ENCODE measurements around the gene USP32.

USP32 gene

GRCh38 chr17:60410001-60410400 is 18.1 kb upstream of the USP32 start:
- H3K9ac ChIP-seq (ENCODE audit: low read depth, low read length, poor library complexity, severe bottlenecking), result no peak overlapping the region
- no peaks in the 10 kb centered on the region for H3F3A ChIP-seq (ENCODE audit: low read depth)
- H4K20me1 ChIP-seq (ENCODE audit: insufficient read depth, low read length, poor library complexity, severe bottlenecking), result no peaks in the 10 kb centered on the region
- H3K79me2 ChIP-seq (ENCODE audit: insufficient read depth, low read length), result no peaks in the 10 kb centered on the region
- no peaks in the 10 kb centered on the region for H3K9me3 ChIP-seq (ENCODE audit: insufficient read depth, low read depth, low read length)
- H3K36me3 ChIP-seq (ENCODE audit: insufficient read depth, low read length), result no peaks in the 10 kb centered on the region
- no peaks in the 10 kb centered on the region for H3K4me1 ChIP-seq (ENCODE audit: insufficient read depth, low read length, poor library complexity, severe bottlenecking)
- H3K27me3 ChIP-seq (ENCODE audit: insufficient read depth, low read length, poor library complexity, severe bottlenecking), result no peaks in the 10 kb centered on the region
- H3K9me2 ChIP-seq (replicated peaks; ENCODE audit: low read depth, low read length), result no peaks in the 10 kb centered on the region
- H2AFZ ChIP-seq (ENCODE audit: low read length), result no peak overlapping the region
- no peak overlapping the region for H3K4me2 ChIP-seq (ENCODE audit: low read depth, low read length, poor library complexity, severe bottlenecking)
- TF ChIP-seq CTCF (conservative IDR thresholded peaks at IDR 0.05; ENCODE audit: low read length) (no peak), EZH2phosphoT487 (IDR thresholded peaks at IDR 0.05; ENCODE audit: borderline replicate concordance) (no peak)
- H3K4me3 ChIP-seq (ENCODE audit: low read length, poor library complexity, severe bottlenecking), result no peak overlapping the region

- Histone ChIP-seq H3K27me3 (ENCODE audit: insufficient read depth, low read length, poor library complexity, severe bottlenecking) (no peaks in the 10 kb centered on the region), H3F3A (ENCODE audit: low read depth) (no peaks in the 10 kb centered on the region), H4K20me1 (ENCODE audit: insufficient read depth, low read length, poor library complexity, severe bottlenecking) (no peaks in the 10 kb centered on the region), H3K4me2 (ENCODE audit: low read depth, low read length, poor library complexity, severe bottlenecking) (no peak overlapping the region), H2AFZ (ENCODE audit: low read length) (no peak overlapping the region), H3K9ac (ENCODE audit: low read depth, low read length, poor library complexity, severe bottlenecking) (no peak overlapping the region), H3K9me2 (replicated peaks; ENCODE audit: low read depth, low read length) (no peaks in the 10 kb centered on the region), H3K4me3 (ENCODE audit: low read length, poor library complexity, severe bottlenecking) (no peak overlapping the region), H3K9me3 (ENCODE audit: insufficient read depth, low read depth, low read length) (no peaks in the 10 kb centered on the region), H3K4me1 (ENCODE audit: insufficient read depth, low read length, poor library complexity, severe bottlenecking) (no peaks in the 10 kb centered on the region), H3K79me2 (ENCODE audit: insufficient read depth, low read length) (no peaks in the 10 kb centered on the region), H3K36me3 (ENCODE audit: insufficient read depth, low read length) (no peaks in the 10 kb centered on the region)
- no peak for TF ChIP-seq CTCF (conservative IDR thresholded peaks at IDR 0.05; ENCODE audit: low read length)
- no peak for TF ChIP-seq EZH2phosphoT487 (IDR thresholded peaks at IDR 0.05; ENCODE audit: borderline replicate concordance)
These were observed 15.0 kb upstream of the USP32 start for GRCh38 chr17:60406887-60407286.

- Histone ChIP-seq H3K9me2 (replicated peaks; ENCODE audit: low read depth, low read length) (no peaks in the 10 kb centered on the region), H3K9ac (ENCODE audit: low read depth, low read length, poor library complexity, severe bottlenecking) (no peak overlapping the region), H3K36me3 (ENCODE audit: insufficient read depth, low read length) (no peaks in the 10 kb centered on the region), H3K9me3 (ENCODE audit: insufficient read depth, low read depth, low read length) (no peaks in the 10 kb centered on the region), H3K79me2 (ENCODE audit: insufficient read depth, low read length) (no peaks in the 10 kb centered on the region), H3K27me3 (ENCODE audit: insufficient read depth, low read length, poor library complexity, severe bottlenecking) (no peaks in the 10 kb centered on the region), H3K4me3 (ENCODE audit: low read length, poor library complexity, severe bottlenecking) (no peak overlapping the region), H2AFZ (ENCODE audit: low read length) (no peak overlapping the region), H3K4me1 (ENCODE audit: insufficient read depth, low read length, poor library complexity, severe bottlenecking) (no peaks in the 10 kb centered on the region), H3K4me2 (ENCODE audit: low read depth, low read length, poor library complexity, severe bottlenecking) (no peak overlapping the region), H4K20me1 (ENCODE audit: insufficient read depth, low read length, poor library complexity, severe bottlenecking) (no peaks in the 10 kb centered on the region), H3F3A (ENCODE audit: low read depth) (no peaks in the 10 kb centered on the region)
- TF ChIP-seq EZH2phosphoT487 (IDR thresholded peaks at IDR 0.05; ENCODE audit: borderline replicate concordance) (no peak), CTCF (conservative IDR thresholded peaks at IDR 0.05; ENCODE audit: low read length) (no peak)
These were observed 12.0 kb upstream of the USP32 start for GRCh38 chr17:60403962-60404361.

All from Loucy (cell line).